Thymus (tissue), 14 donors: ENCODE measurements around the gene DSTYK. TPM values are rescaled to one million over a fixed set of nuclear protein-coding genes. Genes with fewer than 3 reads are reported as not detected.

ENCODE experiments used
- DNase-seq, 9 donors: peaks; one replicate each; pipeline ENCODE4 v3.0.0-alpha.2; 2013; ENCODE audit warnings: low spot score in 9 of 9, low read depth in 6 of 9, missing footprints in 1 of 9
- H3K27ac ChIP-seq, 2 donors: one replicate each; pipeline ENCODE4 v1.5.1; 2013; ENCODE audit warnings: control low read depth in 1 of 2, low read depth in 1 of 2, low read length in 1 of 2, mild to moderate bottlenecking in 1 of 2, moderate library complexity in 1 of 2
- H3K27me3 ChIP-seq, 2 donors: one replicate each; pipeline ENCODE4 v1.5.1; 2013; ENCODE audit warnings: low read length in 1 of 2; ENCODE audit not compliant: control insufficient read depth in 2 of 2, insufficient read depth in 1 of 2
- H3K36me3 ChIP-seq, 2 donors: one replicate each; pipeline ENCODE4 v1.5.1; 2013; ENCODE audit warnings: low read length in 1 of 2, mild to moderate bottlenecking in 1 of 2, moderate library complexity in 1 of 2; ENCODE audit not compliant: control insufficient read depth in 2 of 2, insufficient read depth in 2 of 2
- H3K4me1 ChIP-seq, 2 donors: one replicate each; pipeline ENCODE4 v1.5.1; 2013; ENCODE audit warnings: low read length in 2 of 2; ENCODE audit not compliant: control insufficient read depth in 2 of 2, insufficient read depth in 2 of 2
- H3K4me3 ChIP-seq, 2 donors: one replicate each; pipeline ENCODE4 v1.5.1; 2013; ENCODE audit warnings: low read length in 2 of 2, control low read depth in 1 of 2, mild to moderate bottlenecking in 1 of 2
- H3K9me3 ChIP-seq, 2 donors: one replicate each; pipeline ENCODE4 v1.5.1; 2013; ENCODE audit warnings: low read length in 1 of 2, mild to moderate bottlenecking in 1 of 2; ENCODE audit not compliant: control insufficient read depth in 2 of 2, insufficient read depth in 1 of 2
- WGBS: extraction: QIAGEN DNeasy Blood & Tissue Kit; methylation state at CpG from one replicate; pipeline ENCODE4 v1.1.7; 2013; 5-methylcytosine and 5-hydroxymethylcytosine counted together
- long read RNA-seq, 10 donors: transcript quantifications; one replicate each; lab custom pipeline, GENCODE V29; 2026
- polyA plus RNA-seq: library from polyadenylated mRNA; stranded (reverse); fragments of 200-250 nt; gene quantifications from one replicate; pipeline ENCODE4 v1.2.3, GENCODE V29; 2013
- total RNA-seq: library from RNA; stranded (reverse); fragments of 120-200 nt; gene quantifications from one replicate; pipeline ENCODE4 v1.2.4, GENCODE V29; 2013
- donor health status: healthy.

Gene DSTYK, protein sequence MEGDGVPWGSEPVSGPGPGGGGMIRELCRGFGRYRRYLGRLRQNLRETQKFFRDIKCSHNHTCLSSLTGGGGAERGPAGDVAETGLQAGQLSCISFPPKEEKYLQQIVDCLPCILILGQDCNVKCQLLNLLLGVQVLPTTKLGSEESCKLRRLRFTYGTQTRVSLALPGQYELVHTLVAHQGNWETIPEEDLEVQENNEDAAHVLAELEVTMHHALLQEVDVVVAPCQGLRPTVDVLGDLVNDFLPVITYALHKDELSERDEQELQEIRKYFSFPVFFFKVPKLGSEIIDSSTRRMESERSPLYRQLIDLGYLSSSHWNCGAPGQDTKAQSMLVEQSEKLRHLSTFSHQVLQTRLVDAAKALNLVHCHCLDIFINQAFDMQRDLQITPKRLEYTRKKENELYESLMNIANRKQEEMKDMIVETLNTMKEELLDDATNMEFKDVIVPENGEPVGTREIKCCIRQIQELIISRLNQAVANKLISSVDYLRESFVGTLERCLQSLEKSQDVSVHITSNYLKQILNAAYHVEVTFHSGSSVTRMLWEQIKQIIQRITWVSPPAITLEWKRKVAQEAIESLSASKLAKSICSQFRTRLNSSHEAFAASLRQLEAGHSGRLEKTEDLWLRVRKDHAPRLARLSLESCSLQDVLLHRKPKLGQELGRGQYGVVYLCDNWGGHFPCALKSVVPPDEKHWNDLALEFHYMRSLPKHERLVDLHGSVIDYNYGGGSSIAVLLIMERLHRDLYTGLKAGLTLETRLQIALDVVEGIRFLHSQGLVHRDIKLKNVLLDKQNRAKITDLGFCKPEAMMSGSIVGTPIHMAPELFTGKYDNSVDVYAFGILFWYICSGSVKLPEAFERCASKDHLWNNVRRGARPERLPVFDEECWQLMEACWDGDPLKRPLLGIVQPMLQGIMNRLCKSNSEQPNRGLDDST
- total RNA-seq (5.4 TPM), polyA plus RNA-seq (6.3 TPM)
- long read RNA-seq, donor 1 = 0 reads
- long read RNA-seq, donor 2, full-length matches to known transcripts = 3 of 8 reads
- long read RNA-seq, donor 2, partial matches to known transcripts = 5 of 8 reads
- long read RNA-seq, donor 2, other reads (novel, unspliced or antisense) = 0 of 8 reads
- long read RNA-seq, donor 3, full-length matches to known transcripts = 2 of 2 reads
- long read RNA-seq, donor 3, partial matches to known transcripts = 0 of 2 reads
- long read RNA-seq, donor 3, other reads (novel, unspliced or antisense) = 0 of 2 reads
- long read RNA-seq, donor 4 = 0 reads
- long read RNA-seq, donor 5, full-length matches to known transcripts = 1 of 1 reads
- long read RNA-seq, donor 5, partial matches to known transcripts = 0 of 1 reads
- long read RNA-seq, donor 5, other reads (novel, unspliced or antisense) = 0 of 1 reads
- long read RNA-seq, donor 6, full-length matches to known transcripts = 2 of 2 reads
- long read RNA-seq, donor 6, partial matches to known transcripts = 0 of 2 reads
- long read RNA-seq, donor 6, other reads (novel, unspliced or antisense) = 0 of 2 reads
- long read RNA-seq, donor 7, full-length matches to known transcripts = 1 of 1 reads
- long read RNA-seq, donor 7, partial matches to known transcripts = 0 of 1 reads
- long read RNA-seq, donor 7, other reads (novel, unspliced or antisense) = 0 of 1 reads
- long read RNA-seq, donor 8 = 0 reads
- long read RNA-seq, donor 9, full-length matches to known transcripts = 1 of 1 reads
- long read RNA-seq, donor 9, partial matches to known transcripts = 0 of 1 reads
- long read RNA-seq, donor 9, other reads (novel, unspliced or antisense) = 0 of 1 reads
- long read RNA-seq, donor 10 = 0 reads

DNA sequence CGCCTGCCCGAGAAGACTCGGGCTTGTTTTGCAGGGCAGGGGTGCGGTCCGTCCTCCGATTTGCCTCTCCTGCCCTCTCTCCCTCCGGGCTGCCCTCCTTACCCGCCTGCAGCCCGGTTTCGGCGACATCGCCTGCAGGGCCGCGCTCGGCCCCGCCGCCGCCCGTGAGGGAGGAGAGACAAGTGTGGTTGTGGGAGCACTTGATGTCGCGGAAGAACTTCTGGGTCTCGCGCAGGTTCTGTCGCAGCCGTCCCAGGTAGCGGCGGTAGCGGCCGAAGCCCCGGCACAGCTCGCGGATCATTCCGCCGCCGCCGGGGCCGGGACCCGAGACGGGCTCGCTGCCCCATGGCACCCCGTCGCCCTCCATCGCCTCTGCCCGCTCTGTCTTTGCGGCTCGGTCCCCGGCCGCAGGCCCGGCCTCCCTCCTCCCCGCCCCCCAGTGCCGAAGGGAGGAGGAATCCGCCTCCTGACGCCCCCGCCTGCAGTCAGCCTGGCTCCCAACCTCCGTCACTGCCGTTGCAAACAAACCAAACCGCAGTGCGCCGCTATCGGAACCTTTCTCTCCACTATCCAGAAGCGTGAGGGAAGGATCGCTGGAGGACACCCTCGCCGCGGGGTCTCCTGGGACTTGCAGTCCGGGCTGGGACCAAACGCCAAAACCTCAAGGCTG is at the start of gene DSTYK:
Gene DSTYK, minus strand, starts transcription at position 534 of the 670 bp plus-strand sequence. Its CDS starts 167 bp downstream, at position 367.
- no peaks in the 10 kb centered on the region for H3K36me3 ChIP-seq
- WGBS = under 1% methylated on average over 67 of the region's 67 CpGs
- peaks cover 0 to 7% of the 10 kb centered on the region in 2 donors for H3K27me3 ChIP-seq
- peak within 1 kb of the TSS; percentile 85 to 88 for H3K27ac ChIP-seq
- peaks cover 13% of the 10 kb centered on the region in 2 donors for H3K4me1 ChIP-seq
- peak; percentile 82 to 98 (median 92) for DNase-seq
- peaks cover 0 to 3% of the 10 kb centered on the region in 2 donors for H3K9me3 ChIP-seq
- peak within 1 kb of the TSS; percentile 77 to 94 for H3K4me3 ChIP-seq

DNA sequence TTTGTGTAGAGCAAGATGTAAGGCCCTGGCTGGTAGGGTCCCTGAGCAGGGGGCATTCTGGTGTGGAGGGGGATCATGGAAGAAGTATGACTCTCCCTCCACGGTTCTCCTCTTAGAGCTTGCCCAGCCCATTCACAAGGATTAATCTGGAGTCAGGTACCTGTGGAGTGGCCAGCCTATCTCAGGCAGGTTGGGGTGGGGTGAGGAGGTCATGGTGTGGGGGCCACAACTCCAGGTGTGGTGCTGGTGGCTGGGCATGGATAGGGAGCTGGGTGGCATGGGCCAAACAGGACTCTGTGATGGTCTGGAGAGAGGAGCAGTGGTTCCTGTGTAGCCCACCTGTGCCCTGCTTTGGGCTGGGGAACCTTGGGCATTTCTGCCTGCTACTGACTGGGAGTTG is 48.5 kb upstream of the DSTYK start:
- 85% methylated on average over 1 of the region's 1 CpG for WGBS
- Histone ChIP-seq H3K9me3 (no peaks in the 10 kb centered on the region), H3K27me3 (peaks cover 8 to 62% of the 10 kb centered on the region in 2 donors), H3K27ac (no peak overlapping the region), H3K36me3 (no peaks in the 10 kb centered on the region), H3K4me3 (no peak overlapping the region), H3K4me1 (peaks cover 15 to 39% of the 10 kb centered on the region in 2 donors)
- DNase-seq = no peak

DNA sequence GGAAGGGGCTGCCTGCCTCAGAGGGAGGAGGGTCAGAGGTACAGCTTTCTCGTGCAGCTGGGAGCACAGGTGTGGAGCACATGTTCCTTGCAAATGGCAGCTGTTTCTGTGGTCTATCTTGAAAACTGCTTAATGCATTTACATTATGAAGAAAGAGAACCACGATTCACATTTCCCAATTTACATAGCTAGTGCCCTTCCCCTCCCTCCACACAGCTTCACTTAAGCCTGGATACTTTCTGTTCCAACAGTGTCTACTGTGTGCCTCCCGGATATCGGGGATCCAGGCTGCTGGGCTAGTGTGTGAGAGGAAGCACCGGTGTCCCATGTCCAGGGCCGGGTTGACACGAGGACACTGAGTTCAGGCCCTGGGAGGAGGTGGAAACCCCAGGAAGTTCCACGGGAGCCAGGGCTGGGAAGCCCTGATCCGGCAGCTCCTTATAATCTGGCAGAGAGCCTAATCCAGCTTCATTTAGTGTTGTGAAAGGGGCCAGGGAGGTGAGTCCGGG is 47.9 kb upstream of the DSTYK start:
- peak in 1 of 9 donors; percentile 56 for DNase-seq
- no peaks in the 10 kb centered on the region for H3K36me3 ChIP-seq
- H3K4me3 ChIP-seq = no peak overlapping the region
- peaks cover 8 to 59% of the 10 kb centered on the region in 2 donors for H3K27me3 ChIP-seq
- H3K9me3 ChIP-seq = no peaks in the 10 kb centered on the region
- peak overlapping the region in 1 of 2 donors; percentile 10 for H3K27ac ChIP-seq
- H3K4me1 ChIP-seq = peaks cover 15 to 39% of the 10 kb centered on the region in 2 donors
- 73% methylated on average over 10 of the region's 10 CpGs for WGBS

DNA sequence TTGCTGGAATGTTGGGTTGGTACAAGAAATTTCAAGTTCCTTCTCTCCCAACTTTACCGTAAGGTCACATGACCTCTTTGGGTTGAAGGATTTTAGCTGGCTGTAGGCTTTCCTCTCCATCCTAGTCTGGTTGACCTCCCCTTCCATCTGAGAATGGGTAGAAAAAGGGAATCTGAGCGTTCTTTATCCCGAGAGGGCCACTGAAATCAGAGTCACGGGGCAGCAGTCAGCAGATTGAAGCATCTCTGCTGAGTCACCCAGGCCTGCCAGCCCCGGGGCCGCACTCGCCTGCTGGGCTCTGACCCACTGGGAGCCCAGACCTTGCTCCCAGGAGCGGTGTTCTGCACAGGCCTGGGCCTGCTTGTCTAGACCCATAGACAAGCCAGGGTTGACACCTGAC is 47.2 kb upstream of the DSTYK start:
- H3K27ac ChIP-seq = no peak overlapping the region
- no peak for DNase-seq
- 92% methylated on average over 8 of the region's 8 CpGs for WGBS

DNA sequence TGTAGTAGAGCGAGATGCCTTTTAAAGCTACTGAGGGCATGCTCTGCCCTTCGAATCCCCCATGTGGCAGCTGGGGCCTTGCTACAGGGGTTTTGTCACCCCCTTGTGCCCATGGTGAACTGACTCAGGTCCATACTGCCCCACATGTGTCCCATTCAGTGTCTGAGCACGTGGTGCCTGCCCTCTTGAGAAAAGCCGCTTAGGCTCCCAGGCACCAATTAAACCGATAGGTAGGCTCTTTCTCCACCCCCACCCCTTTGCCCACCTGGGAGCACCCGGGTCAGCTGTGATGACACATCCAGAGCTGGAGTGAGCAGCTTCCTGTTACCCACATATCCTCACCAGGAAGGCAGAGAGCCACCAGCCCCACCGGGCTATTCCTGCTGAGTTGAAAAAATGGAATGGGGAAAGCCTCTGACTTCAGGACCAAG is 46.8 kb upstream of the DSTYK start:
- Histone ChIP-seq H3K36me3 (no peaks in the 10 kb centered on the region), H3K27me3 (peaks cover 8 to 56% of the 10 kb centered on the region in 2 donors), H3K27ac (no peak overlapping the region), H3K4me1 (peaks cover 15 to 39% of the 10 kb centered on the region in 2 donors), H3K9me3 (no peaks in the 10 kb centered on the region), H3K4me3 (no peak overlapping the region)
- no peak for DNase-seq
- WGBS = 80% methylated on average over 7 of the region's 7 CpGs

More for the DNA sequence above, 47.2 kb upstream of the DSTYK start:
- no peak overlapping the region for H3K4me3 ChIP-seq
- H3K36me3 ChIP-seq = no peaks in the 10 kb centered on the region
- peaks cover 8 to 57% of the 10 kb centered on the region in 2 donors for H3K27me3 ChIP-seq
- peaks cover 15 to 39% of the 10 kb centered on the region in 2 donors for H3K4me1 ChIP-seq
- no peaks in the 10 kb centered on the region for H3K9me3 ChIP-seq

DNA sequence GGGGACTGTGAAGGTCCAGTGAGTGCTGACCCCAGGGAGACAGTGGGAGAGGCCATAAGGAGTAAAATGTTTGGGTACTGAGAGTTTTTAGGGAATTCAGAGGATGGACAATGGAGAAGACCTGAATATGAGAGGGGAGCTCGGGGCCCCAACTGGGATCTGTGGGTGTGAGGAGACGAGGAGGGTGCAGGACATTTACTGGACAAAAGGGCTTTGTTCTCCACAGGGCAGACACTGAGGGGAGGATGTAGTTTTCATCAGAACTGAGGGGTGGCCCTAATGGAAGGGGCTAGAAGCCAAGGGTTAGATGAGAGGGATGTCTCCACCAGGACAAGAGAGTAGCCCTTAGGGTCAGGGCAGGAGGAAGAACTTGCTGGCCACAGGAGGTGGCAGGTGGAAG is 46.2 kb upstream of the DSTYK start:
- WGBS = 94% methylated on average over 2 of the region's 2 CpGs
- Histone ChIP-seq H3K27me3 (peaks cover 8 to 51% of the 10 kb centered on the region in 2 donors), H3K9me3 (no peaks in the 10 kb centered on the region), H3K27ac (no peak overlapping the region), H3K36me3 (no peaks in the 10 kb centered on the region), H3K4me1 (peaks cover 15 to 35% of the 10 kb centered on the region in 2 donors), H3K4me3 (no peak overlapping the region)
- no peak for DNase-seq

DNA sequence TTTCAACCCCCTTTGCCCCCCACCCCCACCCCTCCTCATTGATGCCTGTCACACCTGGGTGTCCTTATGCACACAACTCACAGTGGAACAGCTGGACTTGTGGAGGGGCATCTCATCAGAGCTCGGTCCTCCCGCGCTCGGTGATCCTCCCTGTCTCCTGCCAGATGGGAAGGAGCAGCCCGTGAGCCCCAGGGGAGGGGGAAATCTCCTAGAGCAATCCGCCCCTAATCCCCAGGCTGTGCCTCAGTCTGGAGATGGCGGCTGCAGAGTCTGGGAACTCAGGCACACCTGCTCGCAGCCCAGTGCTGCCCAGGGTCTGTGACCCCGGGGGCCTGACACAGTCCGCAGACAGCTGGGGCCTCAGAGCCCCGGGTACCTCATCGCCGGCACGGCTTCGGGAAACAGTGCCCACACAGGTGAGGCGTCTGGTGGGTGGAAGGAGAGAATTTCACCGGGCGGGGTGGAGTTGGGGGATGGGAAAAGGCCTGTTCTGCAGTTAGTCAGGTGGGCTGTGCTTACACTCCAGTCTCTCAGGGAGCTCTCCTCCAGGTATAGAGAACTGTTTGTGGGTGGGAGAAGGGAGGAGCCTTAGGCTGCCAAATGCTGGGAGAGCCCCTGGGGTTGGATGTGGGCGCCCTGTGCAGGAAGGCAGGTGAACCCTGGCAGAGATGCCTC is 45.6 kb upstream of the DSTYK start:
- Histone ChIP-seq H3K4me1 (peaks cover 15 to 30% of the 10 kb centered on the region in 2 donors), H3K27ac (no peak overlapping the region), H3K4me3 (no peak overlapping the region), H3K27me3 (peaks cover 7 to 44% of the 10 kb centered on the region in 2 donors), H3K9me3 (no peaks in the 10 kb centered on the region), H3K36me3 (no peaks in the 10 kb centered on the region)
- 96% methylated on average over 19 of the region's 19 CpGs for WGBS
- DNase-seq = no peak
